HuH-7.5 (cell line): ENCODE data around the gene MATN3.
"Not testable (repeated sequence)": the region's sequence is repeated elsewhere in the genome, so short reads cannot be mapped to it uniquely, and the experiment has no call there.

Experiments
- DNase-seq: peaks from one replicate; pipeline ENCODE4 v3.0.0; 2011; ENCODE audit warnings: low spot score

Gene MATN3

DNA sequence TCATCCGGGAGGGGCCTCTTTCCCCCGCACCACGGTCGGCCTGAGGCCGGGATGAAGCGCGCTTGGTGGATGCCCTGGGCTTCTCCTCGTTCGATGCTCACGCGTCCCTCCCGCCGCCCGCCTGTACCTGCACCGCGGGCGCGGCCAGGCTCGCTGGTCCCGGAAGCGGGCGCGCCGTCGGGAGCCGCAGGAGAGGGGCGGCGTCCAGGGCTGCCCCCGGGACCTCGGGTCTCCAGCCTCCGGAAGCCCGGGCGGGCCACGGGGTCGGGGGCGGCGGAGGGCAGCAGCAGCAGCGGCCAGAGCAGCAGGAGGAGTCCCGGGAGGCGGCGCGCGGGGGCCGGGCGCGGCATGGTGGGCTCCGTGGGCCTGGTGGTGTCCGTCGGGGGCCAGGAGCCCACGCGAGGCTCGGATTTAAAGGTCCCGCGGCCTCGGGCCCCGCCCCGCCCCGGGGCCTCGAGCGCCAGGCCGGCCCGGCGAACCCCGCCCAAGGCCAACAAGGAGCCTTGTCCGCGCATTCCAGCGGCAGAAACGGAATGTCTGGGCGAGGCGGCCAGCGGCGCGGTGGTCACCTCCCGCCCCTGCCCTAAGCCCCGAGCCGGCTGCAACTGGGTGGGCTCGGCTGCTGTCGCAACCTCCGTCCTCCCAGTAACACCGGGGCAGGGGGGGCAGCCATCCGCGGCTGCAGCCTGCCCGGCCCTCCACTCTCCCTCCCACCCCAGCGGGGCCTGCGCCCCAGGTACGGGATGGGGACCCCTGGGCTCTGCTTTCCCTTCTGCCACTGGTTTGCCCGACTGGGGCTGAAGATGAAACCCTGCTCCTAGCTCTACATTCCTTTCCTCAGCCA is at the start of gene MATN3:
Gene MATN3, minus strand, starts transcription at position 387 of the 844 bp plus-strand sequence. Its CDS starts 37 bp downstream, at position 350.
- DNase-seq: peak; percentile 60

DNA sequence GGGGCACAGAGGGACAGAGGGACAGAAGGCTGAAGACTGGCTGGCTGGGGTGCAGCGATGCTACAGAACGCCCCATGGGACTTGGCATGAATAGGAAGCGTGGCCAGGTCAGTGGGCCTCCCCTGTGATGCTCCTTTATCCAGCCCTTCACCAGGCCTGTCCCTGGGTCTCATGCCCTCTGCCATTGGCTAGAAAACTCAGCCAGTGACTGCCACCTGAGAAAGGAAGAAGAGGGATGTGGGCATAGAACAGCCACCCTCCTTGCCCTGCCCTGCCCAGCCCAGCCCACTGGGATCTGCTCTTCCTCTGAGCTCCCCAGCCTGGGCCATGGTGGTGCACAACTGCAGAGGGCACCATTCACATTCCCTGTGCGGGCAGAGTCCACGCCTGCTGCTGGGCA is 49.5 kb upstream of the MATN3 start:
- DNase-seq: no peak

- no peak for DNase-seq
Observed at GRCh38 chr2:20061476-20061875, 49.0 kb upstream of the MATN3 start.

- no peak for DNase-seq
Observed at GRCh38 chr2:20060106-20060505, 47.6 kb upstream of the MATN3 start.

GRCh38 chr2:20057268-20057667 is 44.8 kb upstream of the MATN3 start:
- no peak for DNase-seq

DNA sequence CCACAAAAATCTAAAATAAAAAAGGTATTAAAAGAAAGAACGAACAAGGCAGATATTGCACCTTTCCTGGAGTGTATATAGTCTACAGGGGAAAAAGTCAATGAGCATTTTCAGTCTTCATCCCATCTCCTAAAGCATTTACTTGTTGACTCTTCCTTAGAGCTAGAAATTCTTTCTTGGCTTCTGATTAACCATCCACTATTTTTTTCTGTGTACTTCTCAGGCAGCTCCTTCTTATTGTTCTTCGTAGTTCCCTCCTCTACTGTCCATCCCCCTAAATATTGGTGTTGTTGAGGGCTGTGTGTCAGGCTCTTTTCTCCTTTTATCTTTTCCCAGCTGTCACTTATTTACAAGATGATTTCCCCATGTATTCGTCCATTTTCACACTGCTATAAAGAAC is 42.5 kb upstream of the MATN3 start:
- no peak for DNase-seq

DNA sequence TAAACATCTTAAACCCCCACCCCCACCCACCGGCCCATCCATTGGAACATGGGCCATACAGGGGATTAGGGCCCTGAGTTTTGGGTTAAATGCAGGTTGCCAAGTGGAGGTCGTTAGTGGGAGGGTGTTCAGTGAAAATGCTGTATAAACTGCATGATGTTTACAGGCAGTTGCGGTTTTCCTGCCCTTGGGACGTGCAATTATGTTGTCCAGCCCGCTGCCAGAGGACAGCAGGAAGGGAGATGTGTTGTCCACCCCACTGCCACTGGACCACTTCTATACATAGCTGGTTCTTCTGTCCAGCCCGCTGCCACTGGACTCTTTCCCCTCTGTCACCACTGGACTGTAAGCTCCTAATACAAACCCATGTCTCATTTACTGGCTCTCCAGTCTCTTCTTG is 41.7 kb upstream of the MATN3 start:
- no peak for DNase-seq

- no peak for DNase-seq
Observed at GRCh38 chr2:20052861-20053281, 40.4 kb upstream of the MATN3 start.

DNA sequence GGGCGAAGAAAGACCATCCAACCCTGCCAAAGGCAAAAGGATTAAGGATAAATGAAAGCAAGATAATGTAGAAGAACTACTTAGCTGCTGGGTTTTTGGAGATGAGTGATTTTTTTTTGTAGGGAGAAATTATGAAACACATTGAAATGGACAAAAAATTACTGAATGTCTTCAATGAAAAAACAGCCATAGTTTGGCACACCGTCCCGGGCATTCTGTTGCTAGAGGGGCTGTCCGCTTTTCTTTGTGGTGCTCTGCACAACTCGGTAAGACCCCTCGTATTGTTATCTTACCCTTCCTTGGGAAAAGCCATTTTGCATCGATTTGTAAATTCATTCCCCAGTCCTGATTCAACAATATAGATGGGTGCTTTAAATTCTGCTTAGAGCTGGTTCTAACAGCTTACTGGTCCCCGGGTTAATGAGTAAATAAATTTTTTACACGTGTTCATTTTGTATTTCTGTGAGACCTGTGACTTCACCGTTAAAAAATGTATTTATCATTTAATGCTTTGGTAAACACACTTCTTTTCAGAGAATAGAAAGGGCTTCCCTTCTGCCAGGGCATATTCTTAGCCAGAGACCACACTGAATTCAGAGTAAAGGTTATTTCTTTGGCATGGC is 39.9 kb upstream of the MATN3 start:
- no peak for DNase-seq

DNA sequence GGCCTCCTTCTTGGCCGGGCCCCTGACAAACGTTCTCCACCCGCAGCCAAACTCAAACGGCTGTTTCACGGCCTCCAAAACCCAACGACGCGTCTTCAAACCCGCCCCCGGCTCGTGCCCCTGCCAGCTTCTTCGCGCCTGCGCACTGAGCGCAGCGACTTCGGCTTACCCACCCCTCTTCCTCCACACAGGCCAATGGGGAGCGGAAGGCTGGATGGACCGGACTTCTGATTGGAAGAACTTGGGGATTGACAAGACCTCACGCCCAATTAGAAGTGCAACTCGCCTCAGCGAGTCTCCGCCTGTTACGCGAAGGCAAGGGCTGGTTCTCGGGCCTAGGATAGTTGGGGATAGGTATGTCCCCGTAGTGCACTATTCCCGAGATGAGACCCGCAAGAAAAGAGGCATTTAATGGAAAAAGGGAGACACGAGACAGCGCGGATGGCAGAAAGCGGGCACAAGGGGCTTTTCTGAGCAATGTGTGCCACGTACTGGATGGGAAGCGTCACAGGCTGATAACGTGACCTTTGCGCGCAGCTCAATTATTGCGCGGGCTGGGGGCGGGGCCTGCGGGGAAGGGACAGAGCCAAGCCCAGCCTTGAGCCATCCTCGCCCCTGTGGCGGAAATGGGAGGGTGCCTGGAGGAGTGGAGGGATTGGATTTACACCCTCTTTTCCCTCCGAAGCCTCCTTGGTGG is 39.2 kb upstream of the MATN3 start, which contains the start of gene LAPTM4A:
Gene LAPTM4A, minus strand, starts transcription at position 97 of the 697 bp plus-strand sequence. CDS start 108 bp downstream, outside the sequence.
- DNase-seq: peak; percentile 88

GRCh38 chr2:20050646-20051531 is 38.4 kb upstream of the MATN3 start:
- DNase-seq: peak; percentile 39

- no peak for DNase-seq
Observed at GRCh38 chr2:20050104-20050645, 37.7 kb upstream of the MATN3 start.

DNA sequence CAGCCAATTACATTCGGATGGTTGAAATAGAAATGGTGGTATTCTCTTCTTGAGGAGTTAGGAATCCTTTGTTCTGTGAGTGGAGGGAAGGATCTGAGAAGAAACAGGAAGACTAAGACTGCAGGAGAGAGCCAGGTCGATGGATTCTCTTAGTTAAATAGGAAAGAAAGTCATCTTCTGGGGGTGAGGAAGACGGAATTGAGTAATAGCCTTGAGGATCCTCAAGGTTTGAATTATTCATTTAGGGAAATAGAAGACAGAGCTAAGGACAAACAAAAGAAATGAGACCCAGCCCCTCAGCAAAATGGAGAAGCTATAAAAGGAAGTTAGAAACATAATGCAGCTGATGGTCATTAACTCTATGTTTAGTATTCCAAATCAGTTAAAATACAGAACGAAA is 37.2 kb upstream of the MATN3 start:
- DNase-seq: no peak

- no peak for DNase-seq
Observed at GRCh38 chr2:20048488-20049448, 36.3 kb upstream of the MATN3 start.

DNA sequence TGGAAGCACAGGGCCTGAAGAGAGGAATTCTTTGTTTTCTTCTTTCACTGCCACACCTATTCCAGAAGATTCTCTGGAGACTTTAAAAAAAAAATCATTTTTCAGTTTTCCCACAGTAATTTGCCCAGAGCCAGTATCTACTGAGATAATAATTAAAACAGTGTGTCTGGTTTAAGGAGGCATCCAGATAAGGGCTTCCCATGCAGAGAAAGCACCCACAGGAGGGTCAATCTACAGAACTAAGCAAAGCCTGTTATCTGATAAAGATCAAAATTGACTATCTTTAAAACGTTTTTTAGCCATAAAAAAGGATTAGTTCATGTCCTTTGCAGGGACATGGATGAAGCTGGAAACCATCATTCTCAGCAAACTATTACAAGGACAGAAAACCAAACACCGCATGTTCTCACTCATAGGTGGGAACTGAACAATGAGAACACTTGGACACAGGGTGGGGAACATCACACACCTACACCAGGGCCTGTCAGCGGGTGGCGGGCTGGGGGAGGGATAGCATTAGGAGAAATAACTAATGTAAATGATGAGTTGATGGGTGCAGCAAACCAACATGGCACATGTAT is 33.3 kb upstream of the MATN3 start:
- DNase-seq: not testable (repeated sequence)

GRCh38 chr2:20044778-20045177 is 32.3 kb upstream of the MATN3 start:
- DNase-seq: no peak

DNA sequence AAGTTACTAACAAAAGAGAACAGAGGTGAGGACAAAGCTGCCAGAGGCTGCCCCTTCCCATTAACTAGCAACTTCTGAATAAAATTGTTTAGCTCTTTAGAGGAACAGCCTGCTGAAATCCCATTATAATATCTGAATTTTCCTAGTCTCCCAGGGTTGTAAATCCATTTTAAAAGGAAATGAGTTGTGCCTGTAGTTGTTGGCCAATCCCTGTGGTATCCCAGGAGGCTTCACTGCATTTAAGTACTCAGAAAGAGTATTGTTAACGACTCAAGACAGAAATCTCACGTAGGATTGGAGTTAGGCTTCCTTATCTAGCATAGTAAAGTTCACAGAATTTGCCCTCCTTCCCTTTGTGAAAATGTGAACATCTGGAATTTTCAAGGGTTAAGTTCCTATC is 30.1 kb upstream of the MATN3 start:
- DNase-seq: no peak

DNA sequence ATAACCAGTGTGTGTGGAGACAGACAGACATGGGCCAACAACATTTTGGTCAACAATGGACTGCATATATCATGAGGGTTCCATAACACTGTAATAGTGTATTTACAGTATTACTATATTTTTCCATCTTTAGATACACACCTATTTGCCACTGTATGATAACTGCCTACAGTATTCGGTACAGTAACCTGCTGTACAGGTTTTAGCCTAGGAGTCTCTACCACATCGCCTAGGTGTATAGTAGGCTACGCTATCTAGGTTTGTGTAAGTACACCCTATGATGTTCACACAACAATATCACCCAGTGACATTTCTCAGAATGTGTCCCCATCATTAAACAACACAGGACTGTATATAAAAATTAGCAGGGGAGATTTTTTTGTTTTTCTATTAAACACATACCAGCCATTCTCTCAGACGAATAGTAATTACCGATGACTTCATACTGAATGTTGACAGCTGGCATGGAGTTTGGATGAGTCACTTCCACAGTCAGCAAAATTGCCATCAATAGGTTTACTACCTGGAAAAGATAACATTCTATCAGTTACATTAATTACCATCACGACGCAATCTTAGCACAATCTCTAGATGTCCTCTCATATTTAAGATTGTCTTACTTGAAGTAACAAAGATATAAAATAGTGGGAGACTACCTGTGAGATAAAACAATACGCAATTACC is 28.2 kb upstream of the MATN3 start:
- no peak for DNase-seq

DNA sequence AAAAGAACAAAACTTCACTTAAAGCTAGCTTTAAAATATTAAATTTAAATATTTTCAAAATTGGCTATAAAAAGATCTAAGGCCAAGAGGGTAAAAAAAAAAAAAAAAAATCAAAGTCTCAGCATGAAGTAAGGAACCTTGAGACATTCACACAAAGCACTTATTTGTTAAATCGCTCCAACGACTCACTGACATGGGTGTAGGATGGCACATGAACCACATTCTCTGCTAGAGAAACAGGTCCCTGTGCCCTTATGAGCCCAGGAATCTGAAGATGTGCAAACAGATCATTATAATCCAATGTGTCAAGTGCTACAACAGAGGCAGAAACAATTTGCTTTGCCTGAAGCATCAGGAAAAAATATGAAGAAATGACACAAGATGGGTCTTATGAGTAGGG is 25.2 kb upstream of the MATN3 start:
- no peak for DNase-seq
